Progenitor cell of endocrine pancreas (in vitro differentiated cells): ENCODE results near the gene STAT6. TPM values are rescaled to one million over a fixed set of nuclear protein-coding genes. Genes with fewer than 3 reads are reported as not detected.

ENCODE experiments used
- DNase-seq: peaks from one replicate; pipeline ENCODE4 v3.0.0; 2021; ENCODE audit warnings: low spot score; ENCODE audit not compliant: unreplicated experiment
- H3K27ac Mint-ChIP-seq: 2 replicates; pipeline ENCODE4 v1.8.0; 2021; ENCODE audit warnings: mild to moderate bottlenecking, moderate library complexity, mixed read lengths
- H3K27me3 Mint-ChIP-seq: 2 replicates; pipeline ENCODE4 v1.8.0; 2021; ENCODE audit warnings: mixed read lengths
- H3K36me3 Mint-ChIP-seq: 2 replicates; pipeline ENCODE4 v1.8.0; 2022; ENCODE audit warnings: mixed read lengths; ENCODE audit not compliant: insufficient read depth
- H3K4me1 Mint-ChIP-seq: 2 replicates; pipeline ENCODE4 v1.8.0; 2021; ENCODE audit warnings: low read depth, mixed read lengths
- H3K4me3 Mint-ChIP-seq: 2 replicates; pipeline ENCODE4 v1.8.0; 2021; ENCODE audit warnings: low read depth, mild to moderate bottlenecking, moderate library complexity, mixed read lengths
- H3K9me3 Mint-ChIP-seq: 2 replicates; pipeline ENCODE4 v1.8.0; 2021; ENCODE audit warnings: low read depth, mixed read lengths
- total RNA-seq: library from RNA; stranded (reverse); gene quantifications from 2 replicates; pipeline ENCODE4 v1.2.1, GENCODE V29; 2021
- TF ChIP-seq, protein P1 (sequence below): fragments of 200-600 bp; sonication (generic); IDR thresholded peaks from one replicate; pipeline ENCODE4 v1.5.0; 2021; ENCODE audit warnings: antibody characterized with exemption, mild to moderate bottlenecking; ENCODE audit not compliant: unreplicated experiment

The STAT6 gene
- total RNA-seq, 1 donor from 2014 or later: 130 TPM

DNA sequence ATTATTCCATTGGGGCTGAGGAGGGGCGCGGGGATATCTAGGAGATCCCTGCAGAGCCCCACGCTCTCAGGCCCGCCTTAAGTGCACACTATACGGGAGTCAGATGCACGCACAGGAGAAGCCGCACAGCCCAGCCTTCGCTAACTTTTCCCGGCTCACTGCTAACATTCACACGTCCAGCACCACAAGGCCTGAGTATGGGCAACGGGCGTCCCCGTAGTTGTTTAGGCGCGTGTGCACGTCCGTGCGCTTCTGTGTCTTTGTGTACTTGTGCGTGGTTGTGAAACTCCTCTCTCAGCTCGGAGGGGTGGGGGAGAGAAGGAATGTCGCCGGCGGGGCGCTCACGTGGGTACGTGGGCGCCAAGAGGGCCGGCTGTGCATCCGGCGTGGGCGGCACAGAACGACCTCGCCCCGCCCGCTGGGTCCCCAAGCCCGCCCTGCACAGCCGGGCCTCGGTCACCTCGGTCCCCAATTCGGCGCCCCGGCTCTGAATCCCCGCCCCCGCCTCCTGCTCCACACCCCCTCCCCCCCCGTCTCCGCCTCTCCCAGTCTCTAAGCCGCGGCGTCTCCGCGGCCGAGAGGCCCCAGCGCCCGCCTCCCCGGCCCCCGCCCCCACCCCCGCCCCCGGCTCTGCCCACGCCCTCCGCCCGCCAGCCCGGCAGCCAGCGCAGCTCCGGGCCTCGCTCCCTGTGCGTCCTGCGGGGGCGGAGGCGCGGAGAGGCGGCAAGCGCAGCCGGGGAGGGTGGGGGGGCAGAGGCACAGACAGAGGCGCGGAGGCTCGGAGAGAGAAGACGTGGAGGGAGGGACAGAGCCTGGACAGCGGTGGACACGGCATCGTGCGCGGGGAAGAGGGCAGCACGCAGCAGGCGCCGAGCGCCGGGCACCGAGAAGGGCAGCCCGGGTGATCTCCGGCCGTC lies 22.6 kb downstream of the STAT6 start, which contains the start of gene NAB2:
NAB2 (plus strand) TSS at position 761 of the 917 bp plus-strand sequence. CDS start 158 bp downstream, outside the sequence.
- TF ChIP-seq, protein P1, sequence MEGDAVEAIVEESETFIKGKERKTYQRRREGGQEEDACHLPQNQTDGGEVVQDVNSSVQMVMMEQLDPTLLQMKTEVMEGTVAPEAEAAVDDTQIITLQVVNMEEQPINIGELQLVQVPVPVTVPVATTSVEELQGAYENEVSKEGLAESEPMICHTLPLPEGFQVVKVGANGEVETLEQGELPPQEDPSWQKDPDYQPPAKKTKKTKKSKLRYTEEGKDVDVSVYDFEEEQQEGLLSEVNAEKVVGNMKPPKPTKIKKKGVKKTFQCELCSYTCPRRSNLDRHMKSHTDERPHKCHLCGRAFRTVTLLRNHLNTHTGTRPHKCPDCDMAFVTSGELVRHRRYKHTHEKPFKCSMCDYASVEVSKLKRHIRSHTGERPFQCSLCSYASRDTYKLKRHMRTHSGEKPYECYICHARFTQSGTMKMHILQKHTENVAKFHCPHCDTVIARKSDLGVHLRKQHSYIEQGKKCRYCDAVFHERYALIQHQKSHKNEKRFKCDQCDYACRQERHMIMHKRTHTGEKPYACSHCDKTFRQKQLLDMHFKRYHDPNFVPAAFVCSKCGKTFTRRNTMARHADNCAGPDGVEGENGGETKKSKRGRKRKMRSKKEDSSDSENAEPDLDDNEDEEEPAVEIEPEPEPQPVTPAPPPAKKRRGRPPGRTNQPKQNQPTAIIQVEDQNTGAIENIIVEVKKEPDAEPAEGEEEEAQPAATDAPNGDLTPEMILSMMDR: no peak
- H3K4me1 Mint-ChIP-seq: peaks cover 35% of the 10 kb centered on the region
- no peaks in the 10 kb centered on the region for H3K9me3 Mint-ChIP-seq
- peak within 1 kb of the TSS; percentile 83 for H3K4me3 Mint-ChIP-seq
- DNase-seq: peak; percentile 75
- peak within 1 kb of the TSS; percentile 98 for H3K27ac Mint-ChIP-seq
- H3K36me3 Mint-ChIP-seq: peaks cover 5% of the 10 kb centered on the region
- H3K27me3 Mint-ChIP-seq: no peaks in the 10 kb centered on the region

DNA sequence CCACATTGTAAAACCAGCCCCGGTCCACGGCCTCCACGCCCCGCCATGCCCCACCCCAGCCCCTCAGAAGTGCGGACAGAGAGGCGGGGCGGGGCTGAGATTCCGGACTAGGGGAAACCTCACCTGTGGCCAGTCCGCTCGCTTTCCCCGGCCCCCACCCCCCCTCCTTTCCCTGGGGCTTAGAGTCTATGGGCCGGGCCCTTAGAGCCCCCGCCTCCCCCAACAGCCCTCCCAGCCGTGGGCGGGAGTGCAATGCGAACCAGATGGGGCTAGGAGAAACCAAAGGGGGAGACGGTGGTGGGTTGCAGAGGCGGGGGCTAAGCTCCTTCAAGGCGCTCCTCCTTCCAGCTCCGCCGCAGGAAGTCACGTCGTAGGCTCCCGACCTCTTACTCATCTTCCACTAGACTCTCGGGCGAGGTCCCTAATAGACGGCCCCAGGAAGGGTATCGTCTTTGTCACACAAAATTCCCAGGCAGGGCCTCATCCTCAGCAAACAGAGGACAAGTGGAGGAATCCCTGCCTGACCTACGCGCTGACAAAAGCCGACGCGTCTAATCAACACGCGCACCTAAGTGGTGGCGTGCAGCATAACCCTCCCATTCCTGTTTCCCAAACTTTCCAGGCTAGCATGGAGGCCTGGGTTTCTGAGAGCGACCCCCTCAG lies 23.3 kb downstream of the STAT6 start:
- Mint-ChIP-seq H3K4me3 (peak overlapping the region; percentile 83), H3K27me3 (no peaks in the 10 kb centered on the region), H3K4me1 (peaks cover 33% of the 10 kb centered on the region), H3K27ac (peak overlapping the region; percentile 98), H3K36me3 (peaks cover 5% of the 10 kb centered on the region), H3K9me3 (no peaks in the 10 kb centered on the region)
- TF ChIP-seq, protein P1: no peak
- DNase-seq: peak; percentile 57

- peaks cover 2% of the 10 kb centered on the region for H3K36me3 Mint-ChIP-seq
- peak; percentile 37 for DNase-seq
- TF ChIP-seq, protein P1: no peak
- peaks cover 33% of the 10 kb centered on the region for H3K4me1 Mint-ChIP-seq
- peak overlapping the region; percentile 86 for H3K4me3 Mint-ChIP-seq
- H3K27ac Mint-ChIP-seq: peak overlapping the region; percentile 98
- no peaks in the 10 kb centered on the region for H3K9me3 Mint-ChIP-seq
- no peaks in the 10 kb centered on the region for H3K27me3 Mint-ChIP-seq
These were observed 24.0 kb downstream of the STAT6 start for GRCh38 chr12:57087010-57087690.

DNA sequence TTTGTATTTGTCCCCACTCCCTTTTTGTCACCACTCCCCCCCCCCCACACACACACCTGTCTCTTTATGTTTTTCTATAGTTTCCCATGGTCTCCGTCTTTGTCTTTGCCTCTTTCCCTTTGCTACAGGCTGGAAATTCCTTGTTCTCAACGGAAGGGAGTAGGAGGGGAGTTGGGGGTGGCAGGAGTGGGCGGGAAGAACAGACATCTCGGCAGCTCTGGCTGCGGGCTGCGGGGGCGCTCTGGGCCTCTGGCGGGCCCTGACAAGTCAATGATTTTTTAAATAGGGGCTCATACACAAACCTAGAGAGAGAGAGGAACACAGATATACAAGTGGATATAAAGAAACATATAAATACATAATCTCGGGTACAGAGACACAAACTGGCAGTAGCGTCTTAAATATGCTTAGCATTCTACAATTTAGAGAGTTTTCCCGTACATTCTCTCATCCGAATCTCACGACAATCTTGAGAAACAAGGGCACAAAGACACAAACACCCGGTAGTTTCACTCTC lies 24.6 kb downstream of the STAT6 start:
- H3K4me1 Mint-ChIP-seq: peaks cover 33% of the 10 kb centered on the region
- H3K4me3 Mint-ChIP-seq: peak overlapping the region; percentile 86
- H3K27ac Mint-ChIP-seq: peak overlapping the region; percentile 92
- no peaks in the 10 kb centered on the region for H3K9me3 Mint-ChIP-seq
- peaks cover 2% of the 10 kb centered on the region for H3K36me3 Mint-ChIP-seq
- TF ChIP-seq, protein P1: peak; percentile 54
- no peaks in the 10 kb centered on the region for H3K27me3 Mint-ChIP-seq
- DNase-seq: no peak

DNA sequence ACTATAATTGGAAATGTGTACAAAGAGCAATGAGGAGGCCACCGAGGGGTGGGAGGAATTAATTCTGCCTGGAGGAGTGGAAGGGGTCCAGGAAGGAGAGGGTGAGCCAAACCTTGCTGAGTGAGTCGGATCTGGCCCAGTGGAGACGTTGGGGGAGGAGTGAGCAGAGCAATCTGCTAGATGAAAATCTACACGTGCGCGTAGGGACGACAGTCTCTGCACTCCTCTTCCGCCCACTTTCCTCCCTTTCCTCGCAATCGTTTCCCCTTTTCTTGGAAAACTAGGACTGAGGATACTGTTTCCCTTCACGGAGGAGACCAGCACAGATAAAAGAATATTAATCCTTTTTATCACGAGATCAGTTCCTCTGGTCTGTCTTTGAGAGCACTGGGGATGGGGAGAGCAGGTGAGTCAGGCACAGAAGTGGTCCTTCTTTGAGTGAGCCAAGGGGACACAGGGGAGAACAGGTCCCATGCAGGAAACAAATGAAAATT lies 25.1 kb downstream of the STAT6 start:
- peaks cover 2% of the 10 kb centered on the region for H3K36me3 Mint-ChIP-seq
- no peak for DNase-seq
- TF ChIP-seq, protein P1: no peak

More for the DNA sequence above, 25.1 kb downstream of the STAT6 start:
- no peaks in the 10 kb centered on the region for H3K9me3 Mint-ChIP-seq
- H3K27me3 Mint-ChIP-seq: no peaks in the 10 kb centered on the region
- peak overlapping the region; percentile 92 for H3K27ac Mint-ChIP-seq
- H3K4me3 Mint-ChIP-seq: peak overlapping the region; percentile 86
- H3K4me1 Mint-ChIP-seq: peaks cover 33% of the 10 kb centered on the region
